K562 (cell line): ENCODE data around the gene GFRA4. TPM values are rescaled to one million over a fixed set of nuclear protein-coding genes. Genes with fewer than 3 reads are reported as not detected.

ENCODE experiments used
- ATAC-seq: fragments of 200-7000 bp; cut with Tn5 transposase; 3 replicates; pipeline ENCODE4 v1.9.1; 2020; ENCODE audit warnings: moderate library complexity
- BruUV-seq: library from RNA; stranded (reverse); fragments of 400-500 nt; replicated peaks from 2 replicates; lab custom pipeline; 2021; lab: Mats Ljungman, UMichigan
- CTCF ChIA-PET: fragments of 300-600 bp; formaldehyde crosslinking; extraction: SDS; loops from one replicate; lab custom pipeline; 2021; ENCODE audit warnings: low intra/inter-chr PET ratio; lab: Yijun Ruan, JAX
- POLR2A ChIA-PET: fragments of 300-600, 350-650 bp; sonication (Branson Sonifier 250); formaldehyde crosslinking; extraction: SDS; loops from one replicate; lab custom pipeline; 2021; ENCODE audit warnings: antibody characterized with exemption, inconsistent platforms; lab: Yijun Ruan, JAX
- DNase-seq, 4 experiments: peaks; one replicate each; pipeline versions ENCODE4 v3.0.0 to v3.0.0-alpha.2; 2011 to 2018; ENCODE audit warnings: low spot score in 3 of 4, mixed read lengths in 3 of 4; ENCODE audit errors: extremely low read depth in 1 of 4
- FAIRE-seq: peaks from 2 replicates; lab custom pipeline; 2011; peaks lifted over from hg19 to GRCh38; lab: Jason Lieb, UNC
- H2AFZ ChIP-seq: 2 replicates; pipeline ENCODE4 v1.6.0; 2011; ENCODE audit warnings: low read depth, low read length, control low read depth, inconsistent platforms
- H3K27ac ChIP-seq: fragments of 200-600 bp; 3 replicates; pipeline ENCODE4 v1.8.0; 2011; ENCODE audit warnings: low read depth, mild to moderate bottlenecking, control low read depth, inconsistent platforms, low read length, moderate library complexity, mixed read lengths; ENCODE audit errors: extremely low read depth
- H3K27me3 ChIP-seq, 2 experiments: fragments of 300-600 bp in 1 of 2; 2 replicates in 1 of 2; 3 replicates in 1 of 2; pipeline versions ENCODE4 v1.6.0 to v1.8.0; 2011; ENCODE audit warnings: inconsistent platforms in 2 of 2, low read length in 2 of 2, mild to moderate bottlenecking in 1 of 2, mixed read lengths in 1 of 2, moderate library complexity in 1 of 2; ENCODE audit not compliant: control insufficient read depth in 2 of 2, insufficient read depth in 2 of 2
- H3K36me3 ChIP-seq: fragments of 300-600 bp; 3 replicates; pipeline ENCODE4 v1.8.0; 2011; ENCODE audit warnings: mild to moderate bottlenecking, low read length, inconsistent platforms; ENCODE audit not compliant: control insufficient read depth, insufficient read depth
- H3K4me1 ChIP-seq, 2 experiments: fragments of 200-600 bp in 1 of 2; replicated peaks in 1 of 2; 2 replicates in 1 of 2; 3 replicates in 1 of 2; pipeline versions ENCODE4 v1.5.1 to v1.8.0; 2011; ENCODE audit warnings: inconsistent platforms in 2 of 2, low read length in 2 of 2, mild to moderate bottlenecking in 1 of 2, mixed read lengths in 1 of 2, moderate library complexity in 1 of 2; ENCODE audit not compliant: control insufficient read depth in 2 of 2, insufficient read depth in 2 of 2
- H3K4me2 ChIP-seq: 2 replicates; pipeline ENCODE4 v1.6.1; 2011; ENCODE audit warnings: low read length, control low read depth, inconsistent platforms, mixed read lengths; ENCODE audit not compliant: insufficient read depth
- H3K4me3 ChIP-seq: fragments of 200-600 bp; sonication (generic), shearing (Covaris generic); 2 replicates; pipeline ENCODE4 v1.5.1; 2016; ENCODE audit warnings: control low read depth, inconsistent platforms
- H3K79me2 ChIP-seq: fragments of 200-600 bp; 3 replicates; pipeline ENCODE4 v1.8.0; 2011; ENCODE audit warnings: low read length, inconsistent platforms; ENCODE audit not compliant: control insufficient read depth, insufficient read depth
- H3K9ac ChIP-seq, 2 experiments: 2 replicates each; pipeline versions ENCODE4 v1.6.0 to v1.6.1; 2011; ENCODE audit warnings: low read depth in 2 of 2, low read length in 2 of 2, control low read depth in 1 of 2, inconsistent platforms in 1 of 2, mild to moderate bottlenecking in 1 of 2, mixed read lengths in 1 of 2; ENCODE audit not compliant: insufficient read depth in 1 of 2
- H3K9me1 ChIP-seq: one replicate; pipeline ENCODE4 v1.6.0; 2011; ENCODE audit warnings: inconsistent platforms, mild to moderate bottlenecking, low read length, moderate library complexity; ENCODE audit not compliant: control insufficient read depth, insufficient read depth
- H3K9me3 ChIP-seq: replicated peaks from 2 replicates; pipeline ENCODE4 v1.5.1; 2011; ENCODE audit warnings: low read depth, low read length, inconsistent platforms; ENCODE audit not compliant: control insufficient read depth, insufficient read depth
- H4K20me1 ChIP-seq: replicated peaks from 2 replicates; pipeline ENCODE4 v1.6.1; 2011; ENCODE audit warnings: low read length, inconsistent platforms, mixed read lengths; ENCODE audit not compliant: control insufficient read depth, insufficient read depth
- ATF1 ChIP-seq, 2 experiments: fragments of 450-650 bp in 1 of 2; IDR thresholded peaks; 2 replicates each; pipeline ENCODE4 v1.6.1; 2016; ENCODE audit warnings: missing compliant biosample characterization in 1 of 2, missing genetic modification characterization in 1 of 2
- BACH1 ChIP-seq: fragments of 200-800 bp; sonication (Bioruptor generic); IDR thresholded peaks from 2 replicates; pipeline ENCODE4 v1.6.1; 2016; ENCODE audit warnings: missing genetic modification characterization, missing compliant biosample characterization
- E2F5 ChIP-seq: sonication (generic); formaldehyde crosslinking; IDR thresholded peaks from 2 replicates; pipeline ENCODE4 v1.8.0; 2022; ENCODE audit warnings: mild to moderate bottlenecking, missing genetic modification reagents
- HNRNPH1 ChIP-seq: fragments of 200-400 bp; formaldehyde crosslinking; optimal IDR thresholded peaks from 2 replicates; pipeline ENCODE3; 2017; ENCODE audit warnings: low read depth, mild to moderate bottlenecking, low read length, moderate library complexity
- HNRNPUL1 ChIP-seq: fragments of 200-400 bp; formaldehyde crosslinking; IDR thresholded peaks from 2 replicates; pipeline ENCODE4 v1.6.1; 2017; ENCODE audit warnings: low read length
- MAZ ChIP-seq, 2 experiments: fragments of 450-650 bp in 1 of 2; sonication (generic) in 1 of 2; formaldehyde crosslinking; IDR thresholded peaks in 1 of 2; conservative IDR thresholded peaks in 1 of 2; 2 replicates each; pipeline versions ENCODE4 v1.4.0 to v1.5.0; 2020; ENCODE audit warnings: mild to moderate bottlenecking in 1 of 2, missing genetic modification reagents in 1 of 2
- NR1H2 ChIP-seq: sonication (generic); formaldehyde crosslinking; IDR thresholded peaks from 2 replicates; pipeline ENCODE4 v1.4.0; 2020; ENCODE audit warnings: mild to moderate bottlenecking, missing genetic modification reagents
- RBM25 ChIP-seq: fragments of 200-400 bp; formaldehyde crosslinking; IDR thresholded peaks from 2 replicates; pipeline ENCODE4 v1.6.1; 2018; ENCODE audit warnings: low read length, low read depth, moderate library complexity; ENCODE audit not compliant: severe bottlenecking
- SMARCA5 ChIP-seq: fragments of 450-650 bp; IDR thresholded peaks from 2 replicates; pipeline ENCODE4 v1.6.1; 2016
- U2AF1 ChIP-seq: fragments of 200-400 bp; formaldehyde crosslinking; optimal IDR thresholded peaks from 2 replicates; pipeline ENCODE3; 2017; ENCODE audit warnings: mild to moderate bottlenecking, low read depth, low read length, moderate library complexity
- ZNF740 ChIP-seq, 3 experiments: fragments of 200-800 bp in 1 of 3; sonication (Bioruptor generic) in 1 of 3; sonication (generic) in 1 of 3; formaldehyde crosslinking in 1 of 3; IDR thresholded peaks; 2 replicates each; pipeline versions ENCODE4 v1.6.1 to v1.8.0; 2016 to 2022; ENCODE audit warnings: mild to moderate bottlenecking in 2 of 3, missing compliant biosample characterization in 2 of 3, missing genetic modification characterization in 2 of 3, missing genetic modification reagents in 1 of 3
- WGBS: fragments of 100-300 bp; shearing (Covaris generic); methylation state at CpG from one replicate; pipeline ENCODE4 v1.1.6; 2016; ENCODE audit warnings: low coverage, mixed read lengths; ENCODE audit not compliant: insufficient coverage; ENCODE audit errors: missing lambda C conversion rate; 5-methylcytosine and 5-hydroxymethylcytosine counted together
- in situ Hi-C: fragments of 300-500 bp; cut with MboI; formaldehyde crosslinking; loops from 4 replicates; pipeline ENCODE4 v1.15.0; 2018; ENCODE audit warnings: inconsistent platforms, mixed read lengths
- intact Hi-C: fragments of 100-400 bp; cut with micrococcal nuclease; formaldehyde crosslinking; loops from 2 replicates; pipeline ENCODE4 v1.14.2; 2022
- polyA plus RNA-seq, 8 experiments: library from polyadenylated mRNA; depleted of rRNA in 4 of 8; stranded (reverse) in 5 of 8; unstranded in 3 of 8; fragments of >200 nt; fragmentation: Nextera tagmentation in 2 of 8; fragmentation: Illumina TruSeq in 1 of 8; extraction: Ambion mirVana in 2 of 8; extraction: Trizol in 1 of 8; gene quantifications; 2 replicates each; pipeline versions ENCODE4 v1.2.1 to v1.2.3, GENCODE V29; 2011 to 2014; ENCODE audit warnings: inconsistent platforms in 1 of 8, missing spikeins in 1 of 8
- total RNA-seq, 7 experiments: library from RNA; depleted of rRNA in 6 of 7; stranded (reverse); fragments of >200 nt in 6 of 7; fragmentation: Illumina TruSeq in 2 of 7; extraction: Trizol in 2 of 7; gene quantifications; 2 replicates each; pipeline versions ENCODE4 v1.2.1 to v1.2.3, GENCODE V29; 2011 to 2021; ENCODE audit warnings: low replicate concordance in 1 of 7

Gene GFRA4
- total and polyA plus RNA-seq, 9 of the 15 experiments (the other 6 are each of a cell fraction or from before 2014, with no cell fraction given): not detected

DNA sequence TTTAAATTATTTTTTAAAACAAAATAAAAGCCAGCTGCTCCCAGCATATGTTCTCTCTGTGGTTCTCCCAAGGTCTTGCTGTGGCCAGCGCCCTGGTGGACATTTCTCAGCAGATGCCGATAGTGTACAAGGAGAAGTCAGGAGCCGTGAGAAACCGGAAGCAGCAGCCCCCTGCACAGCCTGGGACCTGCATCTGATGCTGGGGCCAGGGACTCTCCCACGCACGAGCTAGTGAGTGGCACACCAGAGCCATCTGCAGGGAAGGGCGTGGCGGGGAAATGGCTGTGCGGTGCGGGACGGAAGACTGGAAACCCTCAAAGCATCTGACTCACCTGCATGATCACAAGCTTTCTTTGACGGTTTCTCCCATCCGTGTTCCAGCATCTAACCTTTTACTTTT, 16.5 kb downstream of the GFRA4 start (continued):
- no peak for TF ChIP-seq E2F5 (CRISPR knock-in tag)
- no peak for TF ChIP-seq U2AF1
- no peak for TF ChIP-seq HNRNPUL1

DNA sequence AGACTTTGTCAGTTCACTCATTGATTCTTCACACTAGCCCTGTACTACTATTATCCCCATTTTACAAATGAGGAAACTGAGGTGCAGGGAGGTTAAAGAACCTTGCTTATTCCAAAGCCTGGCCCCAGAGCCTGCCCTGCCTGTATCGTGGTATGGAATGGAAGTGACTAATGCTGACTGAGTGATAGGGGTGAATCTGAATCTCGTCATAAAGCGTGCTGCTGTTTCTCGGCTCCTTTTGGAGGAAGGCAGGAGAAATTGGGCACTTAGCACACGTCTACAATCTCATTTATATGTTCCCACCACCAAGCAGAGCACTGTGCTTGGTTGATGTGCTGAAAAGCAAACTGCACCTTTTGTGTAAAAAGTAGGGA, 17.1 kb downstream of the GFRA4 start:
- ATAC-seq: no peak
- DNase-seq: no peak
- Histone ChIP-seq H3K4me3 (no peak overlapping the region), H3K27ac (no peak overlapping the region), H4K20me1 (0 out of 2 replicates have a peak, but pooled peaks cover 4% of the 10 kb centered on the region), H3K9ac (no peak overlapping the region), H3K9me1 (no peaks in the 10 kb centered on the region), H3K27me3 (no peaks in the 10 kb centered on the region), H3K79me2 (no peaks in the 10 kb centered on the region), H3K9me3 (no peaks in the 10 kb centered on the region), H3K36me3 (no peaks in the 10 kb centered on the region; the same call in 2 of the 3 replicates), H3K4me2 (no peak overlapping the region), H3K4me1 (peaks cover 0 to 4% of the 10 kb centered on the region in 2 experiments; a peak in 2 of 5 replicates), H2AFZ (no peak overlapping the region)
- BruUV-seq: no TSS peak
- ChIA-PET CTCF (no interaction called here), POLR2A (interaction anchor here (0.6 kb wide), 1 partner anchor 513 kb away, joined by 3 read pairs; no protein-coding TSS in a partner anchor)
- intact Hi-C loops (no loop called here), in situ Hi-C loops (no loop called here)
- TF ChIP-seq RBM25 (peak; percentile 22), NR1H2 (CRISPR knock-in tag) (no peak), ATF1 (CRISPR knock-in tag; IDR thresholded peaks at IDR 0.05) (no peak), ATF1 (tag; IDR thresholded peaks at IDR 0.05) (no peak), ZNF740 (CRISPR knock-in tag; IDR thresholded peaks at IDR 0.05) (no peak), ZNF740 (tag; IDR thresholded peaks at IDR 0.05) (no peak), BACH1 (no peak), SMARCA5 (no peak), MAZ (CRISPR knock-in tag; conservative IDR thresholded peaks at IDR 0.05 in 1 of 2, IDR thresholded peaks at IDR 0.05 in 1 of 2) (no peak), HNRNPH1 (no peak)
- 58% methylated on average over 4 of the region's 5 CpGs for WGBS
- FAIRE-seq: no peak
